HUDEP-2 (cell line): ENCODE results near the gene CMSS1.
A peak's percentile ranks its signal among the peaks of the same experiment; 100 is the strongest.

Experiments
- DNase-seq, 76 experiments: peaks; one replicate each; lab custom pipeline; 2025; ENCODE audit not compliant: unreplicated experiment in 76 of 76; lab: John Stamatoyannopoulos, UW

The CMSS1 gene

DNA sequence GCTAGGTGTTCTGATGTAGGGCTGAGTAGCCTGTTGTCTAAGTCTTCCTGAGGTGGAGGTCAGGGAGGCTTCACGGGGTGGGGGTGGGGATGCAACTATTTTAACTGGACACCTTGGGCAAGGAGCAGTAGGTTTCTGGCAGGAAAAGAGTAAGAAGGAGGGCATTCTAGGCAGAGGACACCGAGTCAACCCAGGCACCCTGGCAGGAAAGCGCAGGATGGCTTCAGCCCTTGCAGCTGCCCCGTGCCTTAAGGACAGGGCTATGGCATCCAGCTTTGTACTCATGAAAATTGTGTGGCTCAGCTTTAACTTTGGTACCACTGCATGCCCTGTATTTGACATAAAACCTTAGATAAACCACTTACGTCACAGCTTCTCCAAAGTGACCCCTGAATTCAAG is 303.0 kb downstream of the CMSS1 start:
- DNase-seq: no peak

GRCh38 chr3:100122321-100122720 is 304.7 kb downstream of the CMSS1 start:
- DNase-seq: no peak

DNA sequence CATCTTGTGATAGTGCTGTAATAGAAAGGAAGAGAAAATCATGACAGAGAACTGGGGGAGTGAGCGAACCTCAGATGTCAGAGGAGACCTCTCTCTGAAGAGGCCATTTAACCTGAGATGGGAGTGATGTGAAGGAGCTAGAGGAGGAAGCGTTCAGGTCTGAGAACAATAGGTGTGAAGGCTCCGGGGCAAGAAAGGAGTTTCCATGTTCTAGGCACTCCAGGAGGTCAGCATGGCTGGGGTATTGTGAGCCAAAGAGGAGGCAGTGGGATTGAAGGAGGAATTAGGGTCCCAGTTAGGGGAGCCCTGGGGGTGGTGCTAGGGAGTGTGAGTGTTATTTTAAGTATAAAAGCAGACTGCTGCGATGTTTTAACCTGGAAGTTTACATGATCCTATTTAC is 305.4 kb downstream of the CMSS1 start:
- DNase-seq: no peak

DNA sequence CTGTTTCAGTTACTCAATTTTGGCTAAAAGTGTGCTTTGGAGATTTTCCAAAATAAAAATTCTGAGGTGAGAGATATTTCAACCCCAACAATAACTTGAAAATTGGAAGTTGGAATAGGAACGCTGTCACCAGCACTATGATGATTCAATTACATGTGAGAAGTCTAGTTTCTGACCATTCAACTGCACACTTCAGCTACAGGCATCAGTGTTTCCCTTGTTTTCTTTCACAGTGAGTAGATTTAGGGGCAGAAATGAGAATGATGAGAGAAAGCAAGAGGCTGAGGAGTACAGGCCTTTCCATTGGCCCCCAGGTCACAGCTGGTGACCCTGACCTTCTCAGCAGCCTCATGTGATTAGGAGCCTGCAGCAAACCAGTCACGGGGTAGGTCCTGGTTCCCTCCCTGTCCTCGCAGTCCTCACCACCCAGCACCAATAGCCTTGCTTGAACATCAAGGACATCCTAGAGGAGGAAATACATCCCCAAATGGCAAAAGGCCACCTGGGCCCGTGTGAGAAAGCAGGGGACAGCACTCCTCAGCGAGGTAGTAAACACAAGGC is 306.6 kb downstream of the CMSS1 start:
- no peak for DNase-seq

- no peak for DNase-seq
Measured at GRCh38 chr3:100125161-100125938, 307.7 kb downstream of the CMSS1 start.

DNA sequence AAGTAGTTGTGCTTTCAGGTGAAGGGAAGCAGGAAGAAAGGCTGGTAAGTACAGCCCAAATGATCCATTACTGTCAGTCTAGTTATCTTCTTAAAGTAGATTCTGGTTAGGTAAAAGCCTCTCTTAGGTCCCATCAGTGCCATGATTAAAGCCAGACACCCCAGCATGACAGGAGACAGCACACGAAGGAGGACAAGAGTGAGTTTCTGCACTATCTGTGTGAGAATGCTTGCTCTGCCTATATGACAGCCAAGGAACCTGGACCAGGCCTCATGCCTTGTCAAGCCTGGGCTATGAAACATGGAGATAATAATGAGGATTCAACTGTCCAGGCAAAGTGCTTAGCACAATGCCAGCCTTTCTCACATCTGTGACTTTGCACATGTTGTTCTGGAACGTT is 310.1 kb downstream of the CMSS1 start:
- no peak for DNase-seq

DNA sequence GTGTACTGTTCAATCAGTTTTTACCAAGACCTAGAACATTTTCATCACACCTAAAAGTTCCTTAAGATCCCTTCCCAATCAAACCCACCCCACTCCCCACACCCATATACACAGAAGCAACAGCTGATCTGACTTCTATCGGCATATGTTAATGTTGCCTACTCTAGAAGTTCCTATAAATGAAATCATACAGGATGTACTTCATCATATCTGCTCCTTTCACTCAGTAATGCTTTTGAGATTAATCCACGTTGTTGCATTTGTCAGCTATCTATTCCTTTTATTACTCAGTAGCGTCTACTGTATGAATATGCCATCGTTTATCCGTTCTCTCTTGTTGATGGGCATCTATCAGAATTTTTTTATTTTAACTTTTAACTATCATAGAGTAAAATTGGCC is 310.9 kb downstream of the CMSS1 start:
- DNase-seq: no peak

GRCh38 chr3:100129941-100130340 is 312.3 kb downstream of the CMSS1 start:
- DNase-seq: no peak

DNA sequence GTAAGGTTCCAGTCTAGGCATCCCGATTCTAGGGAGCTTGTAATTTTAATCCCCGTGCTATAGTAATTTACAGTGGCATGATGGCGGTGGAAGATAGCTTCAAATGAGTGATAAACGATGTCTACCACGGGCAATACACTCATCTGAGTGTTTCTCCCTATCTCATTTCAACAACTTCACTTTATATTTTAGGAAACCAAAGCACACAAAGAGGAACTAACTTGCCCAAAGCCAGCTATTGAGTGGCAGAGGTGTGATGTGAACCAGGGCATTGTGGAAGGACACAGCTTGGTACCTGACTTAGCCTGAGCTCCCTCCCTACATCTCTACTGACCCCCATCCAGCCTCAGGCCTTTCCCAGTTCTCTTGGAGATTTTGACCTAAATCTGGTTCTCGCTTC is 313.6 kb downstream of the CMSS1 start:
- no peak for DNase-seq

- no peak for DNase-seq
Measured at GRCh38 chr3:100136921-100137320, 319.3 kb downstream of the CMSS1 start.

- no peak for DNase-seq
Measured at GRCh38 chr3:100140976-100141375, 323.3 kb downstream of the CMSS1 start.

- DNase-seq: peak in 1 of 76 experiments; percentile 1
Measured at GRCh38 chr3:100141586-100141985, 323.9 kb downstream of the CMSS1 start.

GRCh38 chr3:100144255-100144866 is 326.7 kb downstream of the CMSS1 start:
- DNase-seq: no peak

DNA sequence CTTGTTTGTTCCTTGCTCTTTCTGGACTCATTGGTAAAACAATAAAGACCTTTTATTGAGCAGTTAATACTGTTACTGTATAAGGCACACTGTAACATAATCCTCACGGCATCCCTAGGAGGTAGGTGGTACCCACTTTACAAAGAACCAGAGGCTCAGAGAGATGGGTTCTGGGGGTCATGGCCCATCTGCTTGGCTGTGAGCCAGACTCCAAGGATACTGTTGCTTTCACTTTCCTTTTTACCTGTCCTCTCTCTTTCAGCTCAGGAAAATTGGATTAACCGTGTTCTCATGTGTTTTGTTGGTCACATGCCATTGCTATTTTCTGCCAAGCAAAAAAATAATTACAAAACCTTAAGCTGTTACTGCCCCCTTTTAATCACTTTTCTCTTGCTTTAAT is 331.5 kb downstream of the CMSS1 start:
- no peak for DNase-seq

DNA sequence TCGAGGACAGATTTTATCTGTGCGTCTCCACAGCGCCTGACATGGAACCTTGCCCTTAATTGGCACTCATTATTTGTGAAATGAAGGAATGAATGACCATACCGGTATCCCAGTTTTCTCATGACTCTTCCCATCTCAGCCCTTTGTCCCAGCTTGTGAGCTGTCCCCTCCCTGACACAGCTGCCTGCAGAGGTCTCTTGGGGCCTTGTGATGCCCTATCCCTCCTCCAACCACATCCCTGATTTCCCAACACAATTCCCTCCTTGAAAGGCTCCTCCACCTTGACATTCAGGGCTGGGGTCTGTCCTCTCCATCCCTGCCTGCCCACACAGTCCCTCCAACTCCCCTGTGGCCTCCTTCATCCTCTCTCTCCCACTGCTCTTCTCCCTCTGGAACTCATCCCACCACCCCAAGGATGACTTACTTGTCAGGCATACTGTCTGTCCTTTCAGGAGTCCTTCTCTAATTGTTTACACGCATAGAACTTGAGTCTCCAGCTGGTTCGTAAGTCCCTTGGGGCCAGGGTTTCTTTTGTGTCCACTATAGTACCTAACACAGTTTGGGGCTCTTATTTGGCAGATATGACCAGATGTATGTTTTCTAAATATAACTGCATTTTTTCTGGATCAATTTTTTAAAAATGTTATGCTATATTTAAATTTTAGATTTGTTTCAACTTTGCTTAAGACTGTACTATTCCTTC is 332.2 kb downstream of the CMSS1 start:
- no peak for DNase-seq

DNA sequence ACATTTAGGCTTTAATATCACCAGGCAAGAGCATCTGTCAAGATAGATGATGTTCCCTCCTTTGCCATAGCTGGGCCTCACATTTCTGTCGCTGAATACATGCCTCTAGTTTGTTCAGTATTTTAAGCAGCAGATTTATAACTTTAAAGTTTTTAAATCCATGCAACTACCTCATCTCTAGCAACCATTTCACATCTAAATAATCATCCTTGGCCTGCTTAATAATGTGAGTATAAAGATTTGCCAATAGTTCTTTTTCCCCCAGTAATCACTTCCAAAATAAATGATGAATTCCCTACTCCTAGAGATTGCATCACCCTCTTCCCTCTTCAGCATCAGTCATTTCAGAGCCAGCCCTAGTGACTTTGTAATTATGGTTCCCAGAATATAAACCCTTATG is 332.8 kb downstream of the CMSS1 start:
- no peak for DNase-seq

- DNase-seq: no peak
Measured at GRCh38 chr3:100151024-100151707, 333.5 kb downstream of the CMSS1 start.

DNA sequence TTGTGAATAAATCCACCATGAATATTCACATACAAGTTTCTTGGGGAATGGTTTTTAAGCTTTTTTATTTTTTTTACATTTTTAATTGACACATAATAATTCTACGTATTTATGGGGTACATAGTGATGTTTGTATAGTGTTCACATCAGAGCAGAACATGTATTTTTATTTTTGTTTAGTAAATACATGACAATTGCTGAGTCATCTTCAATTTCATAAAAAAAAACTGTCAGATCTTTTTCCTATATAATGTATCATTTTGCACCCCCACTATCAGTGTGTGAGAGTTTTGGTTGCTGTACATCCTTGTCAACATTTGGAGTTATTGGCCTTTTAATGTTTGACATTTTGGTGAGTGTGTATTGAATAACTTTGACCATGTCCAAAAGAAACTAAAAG is 336.5 kb downstream of the CMSS1 start:
- DNase-seq: no peak

DNA sequence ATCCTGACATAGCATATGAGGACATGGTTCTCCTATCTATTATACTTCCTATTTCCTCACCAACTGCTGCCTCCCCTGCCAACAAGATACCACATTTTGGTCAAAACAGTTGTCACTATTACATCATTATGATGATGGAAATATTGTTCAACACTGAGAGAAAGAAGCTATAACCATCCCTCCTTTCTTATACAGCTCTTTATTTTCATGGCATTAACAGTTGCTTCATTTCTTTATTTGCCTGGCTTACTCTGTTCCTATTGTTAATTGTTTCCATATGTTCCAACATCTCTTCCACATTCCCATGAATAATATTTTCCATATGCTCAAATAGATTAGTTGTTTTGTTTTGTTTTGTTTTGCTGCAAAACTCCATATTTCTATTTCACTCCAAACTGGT is 337.5 kb downstream of the CMSS1 start:
- no peak for DNase-seq

- DNase-seq: no peak
Measured at GRCh38 chr3:100155590-100155989, 337.9 kb downstream of the CMSS1 start.

DNA sequence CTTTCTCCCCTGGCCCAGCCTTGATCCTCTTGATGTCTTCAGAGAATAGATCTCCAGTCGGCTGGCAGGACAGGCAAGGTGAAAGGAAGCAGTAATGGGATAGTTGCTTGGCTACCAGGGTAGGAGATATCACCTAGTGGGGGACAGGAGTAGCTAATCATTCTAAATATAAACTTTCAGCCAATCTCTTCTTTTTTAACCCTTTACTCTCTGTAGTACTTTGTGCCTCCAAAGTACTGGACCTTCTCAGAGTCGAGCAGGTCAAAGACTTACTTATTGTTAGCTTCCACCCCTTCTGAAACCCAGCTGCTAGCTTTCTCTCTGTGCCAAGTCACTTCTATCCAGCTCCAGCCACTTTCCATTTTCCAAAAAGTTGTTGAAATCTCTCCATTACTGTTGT is 340.0 kb downstream of the CMSS1 start:
- no peak for DNase-seq
